Sigmoid colon (tissue), 7 donors: ENCODE data around the gene DAPK2. TPM values are rescaled to one million over a fixed set of nuclear protein-coding genes. Genes with fewer than 3 reads are reported as not detected.
"Not testable (repeated sequence)": the region's sequence is repeated elsewhere in the genome, so short reads cannot be mapped to it uniquely, and the experiment has no call there.

ENCODE experiments used
- DNase-seq: peaks from one replicate; pipeline ENCODE4 v3.0.0-alpha.2; 2019
- H3K27ac ChIP-seq, 4 donors: fragments of 200-600 bp; sonication (generic); one replicate each; pipeline ENCODE4 v1.5.1; 2016 to 2019; ENCODE audit warnings: mild to moderate bottlenecking in 1 of 4
- H3K27me3 ChIP-seq, 3 donors: fragments of 200-600 bp; sonication (generic); one replicate each; pipeline ENCODE4 v1.5.1; 2019; ENCODE audit warnings: mild to moderate bottlenecking in 1 of 3
- H3K36me3 ChIP-seq, 4 donors: fragments of 200-600 bp; sonication (generic); one replicate each; pipeline ENCODE4 v1.5.1; 2016 to 2019
- H3K4me1 ChIP-seq, 4 donors: fragments of 200-600 bp; sonication (generic); one replicate each; pipeline ENCODE4 v1.5.1; 2017 to 2019
- H3K4me3 ChIP-seq, 4 donors: fragments of 200-600 bp; sonication (generic); one replicate each; pipeline ENCODE4 v1.5.1; 2017 to 2019; ENCODE audit warnings: mild to moderate bottlenecking in 2 of 4, moderate library complexity in 1 of 4
- H3K9me3 ChIP-seq, 4 donors: fragments of 200-600 bp in 3 of 4; sonication (generic) in 3 of 4; one replicate each; pipeline versions ENCODE4 v1.5.1 to v1.6.1; 2013 to 2019
- EP300 ChIP-seq, 4 donors: sonication (generic); formaldehyde crosslinking; IDR thresholded peaks; one replicate each; pipeline ENCODE4 v1.6.1; 2017; ENCODE audit warnings: antibody characterized with exemption in 4 of 4
- POLR2A ChIP-seq, 2 donors: fragments of 450-650 bp; IDR thresholded peaks; one replicate each; pipeline ENCODE4 v1.6.1; 2016; ENCODE audit warnings: antibody characterized with exemption in 2 of 2, mild to moderate bottlenecking in 2 of 2, moderate library complexity in 2 of 2
- POLR2AphosphoS5 ChIP-seq, 4 donors: sonication (generic); formaldehyde crosslinking; IDR thresholded peaks; one replicate each; pipeline ENCODE4 v1.6.1; 2017; ENCODE audit warnings: antibody characterized with exemption in 4 of 4
- WGBS, 2 donors: extraction: QIAGEN DNeasy Blood & Tissue Kit; methylation state at CpG; one replicate each; pipeline ENCODE4 v1.1.7; 2013; 5-methylcytosine and 5-hydroxymethylcytosine counted together
- intact Hi-C: fragments of 100-400 bp; cut with DNase I; formaldehyde crosslinking; loops from one replicate; pipeline ENCODE4 v1.15.1; 2023
- polyA plus RNA-seq, 3 donors: library from polyadenylated mRNA; stranded (reverse); fragments of 200-250 nt; gene quantifications; one replicate each; pipeline ENCODE4 v1.2.3, GENCODE V29; 2013
- total RNA-seq, 4 donors: library from RNA; depleted of rRNA; stranded (reverse); fragments of >200 nt; gene quantifications; one replicate each; pipeline ENCODE4 v1.1.0, GENCODE V29; 2016
- TF ChIP-seq, protein P1 (sequence below), 4 experiments: fragments of 450-650 bp in 3 of 4; fragments of 200-600 bp in 1 of 4; IDR thresholded peaks; one replicate each; pipeline ENCODE4 v1.5.1; 2016 to 2019; ENCODE audit warnings: antibody characterized with exemption in 4 of 4, mild to moderate bottlenecking in 3 of 4, moderate library complexity in 2 of 4
- donor health status: healthy with polysubstance abuse.
- donor health status: Bipolar disorder and iron deficiency.
- donor health status: healthy.

DAPK2 gene
- total and polyA plus RNA-seq, 7 donors: 2.1 to 27.7 (median 5.5) TPM

DNA sequence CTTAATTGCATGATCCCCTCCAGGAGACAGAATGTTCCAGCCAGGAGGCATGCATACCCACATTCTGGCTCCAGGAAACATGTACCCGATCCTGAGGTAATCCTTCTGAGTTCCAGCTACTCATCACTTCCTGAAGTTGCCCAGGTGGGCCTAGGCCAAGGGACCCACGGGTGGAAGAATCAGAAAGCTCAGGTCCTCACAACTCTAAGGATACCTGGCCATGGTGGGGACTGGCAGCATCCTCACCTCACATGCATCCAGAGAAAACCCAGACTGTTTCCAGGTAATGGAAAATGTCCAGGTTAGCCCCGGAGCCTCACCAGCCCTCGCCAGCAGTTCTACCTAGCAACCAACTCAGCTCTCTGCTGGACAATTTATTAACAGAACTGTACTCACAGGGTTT lies 78.2 kb downstream of the DAPK2 start:
- Histone ChIP-seq H3K4me3 (no peak overlapping the region), H3K27ac (no peak overlapping the region), H3K4me1 (no peaks in the 10 kb centered on the region), H3K9me3 (no peaks in the 10 kb centered on the region), H3K27me3 (no peaks in the 10 kb centered on the region), H3K36me3 (no peaks in the 10 kb centered on the region)
- no peak for DNase-seq
- intact Hi-C loops: no loop called here
- WGBS, 2 donors: 28 to 74% methylated on average over 4 of the region's 4 CpGs
- TF ChIP-seq, protein P1, sequence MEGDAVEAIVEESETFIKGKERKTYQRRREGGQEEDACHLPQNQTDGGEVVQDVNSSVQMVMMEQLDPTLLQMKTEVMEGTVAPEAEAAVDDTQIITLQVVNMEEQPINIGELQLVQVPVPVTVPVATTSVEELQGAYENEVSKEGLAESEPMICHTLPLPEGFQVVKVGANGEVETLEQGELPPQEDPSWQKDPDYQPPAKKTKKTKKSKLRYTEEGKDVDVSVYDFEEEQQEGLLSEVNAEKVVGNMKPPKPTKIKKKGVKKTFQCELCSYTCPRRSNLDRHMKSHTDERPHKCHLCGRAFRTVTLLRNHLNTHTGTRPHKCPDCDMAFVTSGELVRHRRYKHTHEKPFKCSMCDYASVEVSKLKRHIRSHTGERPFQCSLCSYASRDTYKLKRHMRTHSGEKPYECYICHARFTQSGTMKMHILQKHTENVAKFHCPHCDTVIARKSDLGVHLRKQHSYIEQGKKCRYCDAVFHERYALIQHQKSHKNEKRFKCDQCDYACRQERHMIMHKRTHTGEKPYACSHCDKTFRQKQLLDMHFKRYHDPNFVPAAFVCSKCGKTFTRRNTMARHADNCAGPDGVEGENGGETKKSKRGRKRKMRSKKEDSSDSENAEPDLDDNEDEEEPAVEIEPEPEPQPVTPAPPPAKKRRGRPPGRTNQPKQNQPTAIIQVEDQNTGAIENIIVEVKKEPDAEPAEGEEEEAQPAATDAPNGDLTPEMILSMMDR (IDR thresholded peaks at IDR 0.05): no peak
- TF ChIP-seq POLR2A (IDR thresholded peaks at IDR 0.05) (no peak), POLR2AphosphoS5 (IDR thresholded peaks at IDR 0.05) (no peak), EP300 (IDR thresholded peaks at IDR 0.05) (no peak)

DNA sequence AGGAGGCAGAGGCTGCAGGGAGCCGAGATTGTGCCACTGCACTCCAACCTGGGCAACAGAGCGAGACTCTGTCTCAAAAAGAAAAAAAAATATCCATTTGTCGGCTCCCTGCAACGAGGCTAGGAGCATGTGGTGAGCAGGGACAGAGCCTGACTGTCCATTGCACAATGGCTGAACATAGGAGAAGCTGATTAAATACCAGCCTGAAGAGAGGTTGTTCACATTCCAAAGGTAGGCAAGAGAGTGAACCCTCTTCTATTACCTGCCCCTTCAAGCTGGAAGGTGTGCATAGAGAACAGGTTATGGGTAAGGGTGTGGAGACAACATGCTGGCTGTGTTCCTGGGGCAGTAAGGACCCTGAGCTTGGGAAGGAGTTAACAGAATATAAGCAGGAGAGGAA lies 78.7 kb downstream of the DAPK2 start:
- no peak overlapping the region for H3K4me3 ChIP-seq
- 82 to 91% methylated on average over 4 of the region's 4 CpGs for WGBS, 2 donors
- intact Hi-C loops: no loop called here
- H3K27ac ChIP-seq: no peak overlapping the region
- no peaks in the 10 kb centered on the region for H3K9me3 ChIP-seq
- H3K27me3 ChIP-seq: no peaks in the 10 kb centered on the region
- TF ChIP-seq EP300 (IDR thresholded peaks at IDR 0.05) (no peak), POLR2A (IDR thresholded peaks at IDR 0.05) (no peak), POLR2AphosphoS5 (IDR thresholded peaks at IDR 0.05) (no peak)
- TF ChIP-seq, protein P1 (IDR thresholded peaks at IDR 0.05): no peak
- H3K36me3 ChIP-seq: no peaks in the 10 kb centered on the region
- no peak for DNase-seq
- H3K4me1 ChIP-seq: no peaks in the 10 kb centered on the region

DNA sequence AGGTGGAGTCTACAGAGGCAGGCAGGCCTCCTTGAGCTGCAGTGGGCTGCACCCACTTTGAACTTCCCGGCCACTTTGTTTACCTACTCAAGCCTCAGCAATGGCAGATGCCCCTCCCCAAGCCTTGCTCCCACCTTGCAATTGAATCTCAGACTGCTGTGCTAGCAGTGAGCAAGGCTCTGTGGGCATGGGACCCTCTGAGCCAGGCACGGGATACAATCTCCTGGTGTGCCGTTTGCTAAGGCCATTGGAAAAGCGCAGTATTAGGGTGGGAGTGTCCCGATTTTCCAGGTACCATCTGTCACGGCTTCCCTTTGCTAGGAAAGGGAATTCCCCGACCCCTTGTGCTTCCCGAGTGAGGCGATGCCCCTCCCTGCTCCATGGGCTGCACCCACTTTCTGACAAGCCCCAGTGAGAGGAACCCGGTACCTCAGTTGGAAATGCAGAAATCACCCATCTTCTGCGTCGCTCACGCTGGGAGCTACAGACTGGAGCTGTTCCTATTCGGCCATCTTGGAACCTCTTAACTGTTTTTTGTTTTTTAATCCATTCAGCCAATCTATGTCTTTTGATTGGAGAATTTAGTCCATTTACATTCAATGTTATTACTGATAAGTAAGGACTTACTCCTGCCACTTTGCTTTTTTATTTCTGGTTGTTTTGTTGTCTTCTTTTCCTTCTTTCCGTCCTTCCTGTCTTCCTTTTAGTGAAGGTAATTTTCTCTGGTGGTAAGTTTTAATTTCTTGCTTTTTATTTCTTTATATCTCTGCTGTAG lies 83.2 kb downstream of the DAPK2 start:
- intact Hi-C loops, H3K27ac ChIP-seq, H3K9me3 ChIP-seq, H3K27me3 ChIP-seq, DNase-seq, H3K36me3 ChIP-seq, H3K4me3 ChIP-seq, H3K4me1 ChIP-seq: not testable (repeated sequence)
- 97% methylated on average over 15 of the region's 15 CpGs for WGBS, 2 donors

DNA sequence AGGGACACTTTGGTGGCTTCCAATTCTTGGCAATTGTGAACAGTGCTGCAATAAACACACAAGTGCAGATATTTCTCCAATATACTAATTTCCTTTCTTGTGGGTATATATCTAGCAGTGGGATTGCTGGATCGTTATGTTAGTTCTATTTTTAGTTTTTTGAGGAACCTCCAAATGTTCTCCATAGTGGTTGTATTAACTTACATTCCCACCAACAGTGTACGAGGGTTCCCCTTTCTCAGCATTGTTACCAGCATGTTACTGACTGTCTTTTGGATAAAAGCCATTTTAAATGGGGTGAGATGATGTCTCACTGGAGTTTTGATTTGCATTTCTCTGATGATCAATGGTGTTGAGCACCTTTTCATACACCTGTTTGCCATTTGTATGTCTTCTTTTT lies 92.8 kb downstream of the DAPK2 start:
- intact Hi-C loops: no loop called here

DNA sequence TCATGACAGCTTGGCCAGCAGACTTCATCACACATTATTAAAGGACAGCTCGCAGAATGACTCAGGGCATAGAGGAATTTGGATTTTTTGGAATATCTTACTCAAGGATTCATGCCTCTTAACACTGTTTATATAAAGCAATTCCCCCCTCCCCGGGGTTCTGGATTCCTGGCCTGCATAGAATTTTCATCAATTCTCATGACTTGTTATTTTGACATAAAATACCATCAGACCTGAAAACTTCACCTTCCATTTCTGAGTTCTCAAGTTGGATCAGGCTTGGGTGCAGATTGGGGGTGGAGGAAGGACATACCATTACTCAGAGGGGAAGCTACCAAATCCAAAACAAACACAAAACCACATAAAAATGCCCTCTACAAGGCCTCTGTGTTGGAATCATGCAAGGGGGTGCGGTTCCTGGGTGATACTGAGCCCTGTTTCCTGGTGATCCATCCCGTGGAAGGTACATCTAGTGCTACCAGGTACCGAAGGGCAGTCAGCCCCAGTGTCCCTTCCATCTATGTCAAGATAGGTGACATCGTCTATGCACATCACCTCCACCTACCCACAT lies 95.3 kb downstream of the DAPK2 start:
- Histone ChIP-seq H3K27me3 (no peaks in the 10 kb centered on the region), H3K27ac (no peak overlapping the region), H3K9me3 (no peaks in the 10 kb centered on the region), H3K4me1 (peaks cover 0 to 6% (median 0%) of the 10 kb centered on the region in 4 donors), H3K4me3 (no peak overlapping the region), H3K36me3 (no peaks in the 10 kb centered on the region)
- WGBS, 2 donors: 85% methylated on average over 6 of the region's 6 CpGs
- no peak for DNase-seq
- intact Hi-C loops: no loop called here
- no peak for TF ChIP-seq POLR2A (IDR thresholded peaks at IDR 0.05)

More for the DNA sequence above, 92.8 kb downstream of the DAPK2 start:
- Histone ChIP-seq H3K27ac (no peak overlapping the region), H3K9me3 (no peaks in the 10 kb centered on the region), H3K4me1 (peaks cover 0 to 6% (median 0%) of the 10 kb centered on the region in 4 donors), H3K27me3 (no peaks in the 10 kb centered on the region), H3K4me3 (no peak overlapping the region), H3K36me3 (no peaks in the 10 kb centered on the region)
- no peak for TF ChIP-seq POLR2AphosphoS5 (IDR thresholded peaks at IDR 0.05)
- no peak for TF ChIP-seq EP300 (IDR thresholded peaks at IDR 0.05)
- TF ChIP-seq POLR2A (IDR thresholded peaks at IDR 0.05): no peak
- TF ChIP-seq, protein P1 (IDR thresholded peaks at IDR 0.05): no peak
- WGBS, 2 donors: 41 to 43% methylated on average over 2 of the region's 2 CpGs
- no peak for DNase-seq
